Stimulated activated effector memory CD8-positive, alpha-beta T cell treated with anti-CD3 and anti-CD28 coated beads, Interleukin-12 subunit alpha, Interleukin-12 subunit beta, amount 100 ng/mL, for 72 hours (primary cell): Measurements from ENCODE around the gene PPP1R1B.

Experiments
- ATAC-seq: fragments of 150-1000 bp; cut with Tn5 transposase; 2 replicates; pipeline ENCODE4 v1.10.0; 2021
- DNase-seq, 2 donors: peaks; one replicate each; pipeline ENCODE4 v3.0.0; 2021 to 2022; ENCODE audit warnings: low spot score in 2 of 2
- H3K27ac Mint-ChIP-seq: one replicate; pipeline ENCODE4 v1.8.0; 2022; ENCODE audit warnings: mild to moderate bottlenecking, mixed read lengths
- H3K36me3 Mint-ChIP-seq: one replicate; pipeline ENCODE4 v1.8.0; 2022; ENCODE audit warnings: mild to moderate bottlenecking, mixed read lengths
- H3K4me1 Mint-ChIP-seq: one replicate; pipeline ENCODE4 v1.8.0; 2022; ENCODE audit warnings: mixed read lengths
- H3K4me3 Mint-ChIP-seq: one replicate; pipeline ENCODE4 v1.8.0; 2022; ENCODE audit warnings: mild to moderate bottlenecking, mixed read lengths
- H3K9me3 Mint-ChIP-seq: one replicate; pipeline ENCODE4 v1.8.0; 2022; ENCODE audit warnings: mixed read lengths

The PPP1R1B gene

DNA sequence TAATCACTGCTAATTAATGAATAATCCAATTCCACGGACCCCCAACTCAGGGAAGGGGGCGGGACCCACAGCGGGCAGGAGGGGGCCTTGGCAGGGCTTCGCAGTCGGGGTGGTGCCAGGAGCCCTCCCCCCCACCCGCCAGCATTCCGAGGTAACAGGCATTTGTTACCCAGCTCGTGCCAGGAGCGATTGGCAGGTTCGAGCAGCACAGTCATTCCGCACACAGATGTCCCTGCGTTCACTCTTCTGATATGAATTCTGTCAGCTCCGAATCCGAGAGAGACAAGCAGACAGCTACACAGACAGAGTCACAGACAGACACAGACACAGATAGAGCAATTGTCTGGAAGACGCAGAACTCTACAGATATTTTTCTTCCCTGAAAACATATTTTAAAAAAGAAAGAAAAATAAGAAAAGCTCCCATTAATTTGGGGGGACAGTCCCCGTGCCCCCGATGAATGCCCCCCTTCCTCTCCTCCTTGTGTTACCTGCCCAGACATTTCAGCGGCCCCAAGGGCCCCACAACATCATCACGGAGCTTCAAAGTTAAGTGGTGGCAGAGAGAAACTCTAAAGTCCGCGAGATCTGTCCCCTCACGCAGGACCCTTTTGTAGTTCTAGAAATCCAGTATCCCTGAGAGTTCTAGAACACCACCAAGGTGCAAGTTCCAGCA is 29.2 kb upstream of the PPP1R1B start:
- Mint-ChIP-seq H3K4me3 (no peak overlapping the region), H3K36me3 (peaks cover 4% of the 10 kb centered on the region), H3K4me1 (peaks cover 29% of the 10 kb centered on the region), H3K27ac (no peak overlapping the region), H3K9me3 (no peaks in the 10 kb centered on the region)
- peak; percentile 53 for ATAC-seq
- DNase-seq, result no peak

DNA sequence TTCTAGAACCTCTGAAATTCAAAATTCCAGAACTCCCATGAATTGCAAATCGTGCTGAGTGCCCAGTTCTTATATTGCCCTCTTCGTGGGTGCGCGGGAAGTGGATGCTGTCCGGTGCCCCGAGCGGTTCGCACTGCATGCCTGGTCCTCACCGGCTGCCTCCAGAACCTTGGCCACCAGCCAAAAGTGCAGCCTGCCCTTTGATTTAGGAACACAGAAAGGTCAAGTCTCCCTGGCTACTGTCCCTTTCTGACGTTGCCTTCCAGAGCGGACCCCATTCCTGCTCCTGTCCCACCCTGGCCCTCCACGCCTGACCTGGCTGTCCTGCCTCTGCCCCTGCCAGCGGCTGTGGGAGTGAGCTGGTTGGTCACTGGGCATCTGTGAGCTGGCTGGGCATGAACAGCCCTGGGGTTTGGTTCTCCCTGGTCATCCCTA is 28.7 kb upstream of the PPP1R1B start:
- H3K9me3 Mint-ChIP-seq, result no peaks in the 10 kb centered on the region
- peak in 1 of 2 donors; percentile 51 for DNase-seq
- ATAC-seq, result no peak
- peak overlapping the region; percentile 10 for H3K4me3 Mint-ChIP-seq
- peaks cover 30% of the 10 kb centered on the region for H3K4me1 Mint-ChIP-seq
- peaks cover 4% of the 10 kb centered on the region for H3K36me3 Mint-ChIP-seq
- no peak overlapping the region for H3K27ac Mint-ChIP-seq

DNA sequence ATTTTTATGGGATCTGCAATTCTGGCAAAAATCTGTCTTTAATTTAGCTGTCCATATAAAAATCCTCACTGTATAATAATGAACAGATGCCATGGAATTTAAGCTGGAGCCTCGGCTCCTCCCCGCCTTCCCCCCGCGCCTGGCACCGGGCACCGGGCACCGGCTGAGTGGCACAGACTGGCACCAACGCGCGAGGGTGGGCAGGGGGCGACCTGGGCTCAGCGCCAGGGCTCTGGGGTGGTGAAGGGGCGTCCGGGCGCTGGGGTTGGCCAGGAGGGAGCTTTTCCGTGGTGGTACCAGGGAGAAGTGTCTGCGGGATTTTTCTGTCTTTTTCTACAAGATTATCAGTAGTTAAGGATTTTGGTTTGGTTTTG is 28.1 kb upstream of the PPP1R1B start:
- Mint-ChIP-seq H3K27ac (no peak overlapping the region), H3K4me3 (peak overlapping the region; percentile 10), H3K36me3 (peaks cover 4% of the 10 kb centered on the region), H3K9me3 (no peaks in the 10 kb centered on the region), H3K4me1 (peaks cover 35% of the 10 kb centered on the region)
- no peak for ATAC-seq
- no peak for DNase-seq

DNA sequence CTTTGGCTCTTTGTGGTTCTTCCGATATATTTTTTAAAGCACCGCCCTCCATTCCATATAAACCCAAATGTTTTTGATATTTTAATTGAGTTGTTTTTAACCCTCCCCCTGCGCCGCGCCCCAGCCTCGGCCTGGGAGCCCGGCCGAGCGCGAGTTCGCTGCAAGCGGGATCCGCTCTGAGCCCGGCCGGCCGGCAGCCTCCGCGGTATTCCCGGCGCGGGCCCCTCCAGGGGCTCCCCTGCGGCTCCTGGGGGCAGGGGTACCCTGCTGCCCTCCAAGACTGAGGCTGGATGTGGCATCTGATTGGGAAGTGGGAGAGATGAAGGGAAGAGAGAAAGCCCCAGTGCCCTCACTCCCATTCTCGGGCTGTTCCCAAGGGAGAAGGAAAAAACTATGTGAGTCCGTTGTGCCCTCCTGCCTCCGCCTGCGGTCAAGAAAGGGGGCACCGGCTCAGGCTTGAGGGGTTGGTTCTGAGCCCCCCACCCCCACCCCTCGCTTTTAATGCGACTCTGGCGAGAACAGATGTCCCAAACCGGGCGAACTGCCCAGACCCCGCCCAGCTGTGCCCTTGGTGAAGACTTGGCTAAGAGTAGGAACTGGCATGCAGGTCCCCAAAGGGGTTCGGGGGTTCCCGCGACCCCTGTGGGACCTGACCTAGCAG is 27.6 kb upstream of the PPP1R1B start:
- ATAC-seq (no peak), DNase-seq (no peak)
- Mint-ChIP-seq H3K36me3 (peaks cover 4% of the 10 kb centered on the region), H3K4me3 (peak overlapping the region; percentile 10), H3K4me1 (peaks cover 38% of the 10 kb centered on the region), H3K27ac (no peak overlapping the region), H3K9me3 (no peaks in the 10 kb centered on the region)

DNA sequence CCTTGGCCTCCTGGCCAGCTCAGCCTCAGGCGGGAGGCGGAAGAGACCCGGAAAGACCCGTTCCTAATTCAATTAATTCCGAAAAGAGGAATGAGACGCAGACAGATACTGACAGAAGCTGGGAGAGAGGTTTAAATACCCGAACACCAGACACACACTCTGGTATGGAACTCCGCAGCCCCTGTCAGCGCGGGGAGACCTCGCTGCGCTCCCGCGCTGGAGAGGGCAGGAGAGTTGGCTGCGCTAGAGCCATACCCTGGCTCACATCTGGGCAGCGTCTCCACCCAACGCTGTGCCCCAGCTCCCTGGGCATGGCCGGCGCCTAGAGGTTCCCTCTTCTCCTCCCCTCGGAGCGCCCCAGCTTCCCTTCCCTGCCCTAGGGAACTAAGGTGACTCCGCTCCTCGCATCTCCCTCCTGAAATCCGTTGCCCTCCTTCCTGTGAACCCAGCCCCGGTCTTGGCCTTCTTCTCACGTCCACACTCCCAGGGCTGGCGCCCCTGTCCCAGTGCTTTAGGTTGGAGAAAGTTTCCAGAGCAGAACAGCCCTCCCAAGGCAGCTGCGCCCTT is 27.0 kb upstream of the PPP1R1B start:
- no peaks in the 10 kb centered on the region for H3K9me3 Mint-ChIP-seq
- no peak overlapping the region for H3K27ac Mint-ChIP-seq
- DNase-seq (no peak), ATAC-seq (no peak)
- H3K4me1 Mint-ChIP-seq, result peaks cover 38% of the 10 kb centered on the region
- no peak overlapping the region for H3K4me3 Mint-ChIP-seq
- peaks cover 4% of the 10 kb centered on the region for H3K36me3 Mint-ChIP-seq

DNA sequence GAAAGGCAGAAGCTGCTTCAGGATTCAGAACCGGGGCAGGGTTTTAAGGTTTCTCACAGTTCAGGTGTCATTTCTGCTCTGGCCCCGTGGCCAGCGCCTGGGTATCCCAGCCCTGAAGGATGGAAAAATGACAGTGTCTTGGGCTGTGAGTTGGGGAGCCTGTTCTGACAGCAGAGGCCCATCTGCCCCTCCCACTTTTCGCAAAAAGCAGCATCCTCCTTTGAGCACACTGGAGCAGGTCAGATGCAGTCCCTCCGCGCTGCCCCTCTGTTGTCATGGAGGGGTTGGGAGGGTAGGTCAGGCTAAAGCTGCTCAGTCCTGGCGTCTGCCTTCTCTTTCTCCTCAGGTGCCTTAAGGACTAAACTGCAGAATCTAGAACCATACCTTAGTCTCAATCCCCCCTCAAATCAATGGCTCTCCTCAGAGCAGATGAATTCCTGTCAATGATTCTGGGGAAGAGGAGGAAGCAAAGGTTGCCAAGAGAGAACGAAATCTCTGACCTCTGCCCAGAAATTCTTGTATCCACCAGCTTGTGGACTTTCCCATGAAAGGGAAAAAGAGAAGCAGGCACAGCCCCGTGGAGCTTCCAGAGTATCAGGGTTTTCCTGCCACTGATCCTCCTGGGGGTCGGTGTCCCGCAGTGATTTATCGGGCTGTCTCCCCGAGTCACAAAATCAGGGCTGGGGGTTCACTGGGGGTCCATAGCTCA is 26.3 kb upstream of the PPP1R1B start:
- Mint-ChIP-seq H3K9me3 (no peaks in the 10 kb centered on the region), H3K4me1 (peaks cover 38% of the 10 kb centered on the region), H3K27ac (no peak overlapping the region), H3K36me3 (peaks cover 4% of the 10 kb centered on the region), H3K4me3 (no peak overlapping the region)
- ATAC-seq, result no peak
- no peak for DNase-seq

DNA sequence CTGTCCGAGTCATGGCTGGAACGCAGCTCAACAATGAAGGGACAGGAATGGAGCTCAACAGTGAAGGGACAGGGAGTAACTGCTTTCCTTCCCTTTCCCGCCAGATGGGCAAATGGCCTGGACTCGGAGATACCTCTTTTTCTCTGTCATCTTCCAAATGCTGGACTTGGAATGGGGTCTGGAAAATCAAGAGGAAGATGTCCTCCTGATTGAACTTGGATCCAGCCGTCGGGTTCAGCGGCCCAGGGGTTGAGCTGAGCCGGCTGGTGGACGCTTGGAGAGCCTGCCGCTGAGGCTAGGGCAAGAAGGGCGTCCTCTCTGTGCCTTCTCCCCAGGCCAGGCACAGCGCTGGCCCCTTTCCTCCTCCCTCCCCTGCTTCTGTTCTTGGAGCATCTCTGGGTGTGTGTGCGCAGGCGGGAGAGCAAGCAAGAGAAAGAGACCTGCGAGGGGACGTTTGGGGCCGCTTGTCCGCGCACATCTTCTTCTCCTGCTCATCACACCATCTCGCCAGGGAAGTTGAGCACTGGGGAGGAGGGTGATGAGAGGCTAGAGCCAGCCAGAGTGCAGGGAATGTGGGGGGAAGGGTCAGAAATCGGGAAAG is 25.7 kb upstream of the PPP1R1B start:
- Mint-ChIP-seq H3K4me3 (no peak overlapping the region), H3K27ac (no peak overlapping the region), H3K4me1 (peaks cover 34% of the 10 kb centered on the region), H3K36me3 (peaks cover 4% of the 10 kb centered on the region), H3K9me3 (no peaks in the 10 kb centered on the region)
- ATAC-seq (no peak), DNase-seq (peak in 1 of 2 donors; percentile 48)

DNA sequence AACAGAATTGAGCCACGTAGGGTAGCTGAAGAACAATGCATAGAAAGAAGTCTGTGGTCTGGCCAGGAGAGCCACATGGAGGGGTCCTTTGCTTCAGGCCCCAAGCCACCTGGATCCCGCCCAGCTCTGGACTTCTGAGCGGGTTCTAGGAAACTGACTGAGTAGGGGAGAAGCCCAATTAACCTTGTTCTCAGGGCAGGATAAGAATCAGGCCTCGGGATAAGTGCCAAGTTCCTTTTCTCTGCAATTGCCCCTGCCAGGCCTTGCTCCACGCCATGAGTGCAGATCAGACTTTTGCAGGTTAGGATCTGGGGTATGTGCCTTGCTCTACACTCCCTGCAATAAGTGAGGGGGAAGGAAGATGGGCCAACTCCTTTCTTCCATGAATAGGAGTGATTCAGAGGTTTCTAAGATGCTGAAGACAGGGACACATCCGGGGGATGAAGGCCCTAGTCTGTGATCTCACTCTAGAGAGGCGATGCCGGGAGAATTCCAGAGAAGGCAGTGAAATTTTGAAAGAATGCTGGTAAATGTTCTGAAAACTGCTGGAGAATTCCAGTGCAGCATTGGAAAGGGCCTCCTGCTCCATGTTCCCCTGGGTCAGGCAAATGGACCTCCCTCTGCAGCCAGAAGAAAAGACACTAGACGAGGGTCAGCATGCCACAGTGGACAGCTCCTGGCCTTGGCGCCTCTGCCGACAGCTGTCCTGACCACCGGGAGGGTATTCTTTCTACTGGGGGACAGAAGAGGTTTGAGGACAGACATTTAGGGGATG is 24.8 kb upstream of the PPP1R1B start:
- Mint-ChIP-seq H3K4me3 (no peak overlapping the region), H3K27ac (no peak overlapping the region), H3K4me1 (peaks cover 27% of the 10 kb centered on the region)

DNA sequence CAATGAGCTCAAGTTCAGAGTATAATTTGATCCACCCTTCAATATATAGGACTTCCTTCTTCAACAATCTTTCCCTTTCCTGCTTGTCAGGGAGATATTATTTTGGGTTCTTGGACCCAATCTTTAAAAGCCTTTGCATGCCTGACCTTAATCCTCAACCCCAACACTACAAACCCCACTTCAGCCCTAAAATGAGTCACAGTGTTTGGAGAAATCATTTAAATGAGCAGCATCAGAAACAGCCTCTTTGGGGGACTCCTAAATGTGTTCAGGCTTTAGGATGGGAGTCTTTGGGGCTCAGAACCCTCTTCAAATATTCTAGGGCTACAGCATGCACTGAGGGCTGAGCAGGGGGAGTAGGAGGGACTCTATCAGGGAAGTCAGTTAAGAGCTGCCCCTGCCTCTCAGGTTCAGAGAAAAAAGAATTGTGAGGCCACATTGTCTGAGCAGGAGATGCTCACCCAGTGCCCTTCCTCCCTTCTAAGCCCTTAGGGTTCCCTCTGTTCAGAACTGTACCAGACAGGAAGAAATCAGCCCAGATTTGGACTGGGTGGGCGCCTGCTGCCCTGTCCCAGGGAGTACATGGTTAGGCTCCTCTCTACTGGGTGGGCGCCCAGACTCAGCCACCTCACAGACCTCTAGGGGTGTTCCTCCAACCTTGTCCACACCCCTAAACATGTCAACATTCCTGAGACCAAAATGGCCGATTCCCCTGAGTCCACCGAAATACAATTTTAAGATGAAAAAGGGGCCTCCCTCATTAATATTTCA is 24.0 kb upstream of the PPP1R1B start:
- DNase-seq, result peak in 1 of 2 donors; percentile 49
- Mint-ChIP-seq H3K4me1 (peaks cover 19% of the 10 kb centered on the region), H3K9me3 (no peaks in the 10 kb centered on the region), H3K27ac (no peak overlapping the region), H3K36me3 (peaks cover 4% of the 10 kb centered on the region), H3K4me3 (no peak overlapping the region)
- ATAC-seq, result peak; percentile 6

More for the DNA sequence above, 24.8 kb upstream of the PPP1R1B start:
- Mint-ChIP-seq H3K36me3 (peaks cover 4% of the 10 kb centered on the region), H3K9me3 (no peaks in the 10 kb centered on the region)
- DNase-seq, result no peak
- no peak for ATAC-seq

DNA sequence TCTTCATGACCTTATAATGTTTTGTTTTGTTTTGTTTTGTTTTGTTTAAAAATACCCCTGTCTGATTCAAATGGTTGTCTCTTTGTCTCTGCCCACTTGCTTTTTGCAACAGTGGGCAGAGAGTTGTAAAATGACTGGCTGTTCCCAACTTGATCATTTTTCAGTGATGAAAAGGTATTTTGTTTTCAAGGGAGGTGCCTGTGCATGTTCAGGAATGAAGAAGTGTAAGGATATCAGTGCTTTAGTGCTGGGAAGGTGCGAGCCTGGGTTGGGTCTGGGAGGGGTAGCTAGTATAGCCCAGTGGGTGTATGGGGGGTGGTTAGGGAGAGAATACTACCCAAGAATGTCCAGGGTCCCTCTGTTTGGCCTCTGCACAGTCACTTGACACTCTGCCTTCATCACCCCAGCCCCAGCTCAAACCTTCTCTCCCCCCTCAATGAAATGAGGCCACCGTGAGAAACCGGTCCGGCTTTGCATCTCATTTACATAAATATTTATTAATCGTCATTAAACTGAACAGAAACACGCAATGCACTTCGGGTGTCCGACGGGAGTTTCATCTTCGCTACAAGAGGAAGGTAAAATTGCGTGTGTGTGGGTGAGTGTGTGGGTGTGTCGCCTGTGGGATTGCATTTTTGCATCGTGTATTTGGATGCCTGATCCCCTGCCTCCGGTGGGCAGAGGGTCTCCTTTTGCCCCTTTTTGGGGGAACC is 23.3 kb upstream of the PPP1R1B start:
- peaks cover 4% of the 10 kb centered on the region for H3K36me3 Mint-ChIP-seq
- no peaks in the 10 kb centered on the region for H3K9me3 Mint-ChIP-seq
- ATAC-seq (no peak), DNase-seq (no peak)
- H3K4me1 Mint-ChIP-seq, result peaks cover 19% of the 10 kb centered on the region
- H3K4me3 Mint-ChIP-seq, result no peak overlapping the region
- H3K27ac Mint-ChIP-seq, result no peak overlapping the region

DNA sequence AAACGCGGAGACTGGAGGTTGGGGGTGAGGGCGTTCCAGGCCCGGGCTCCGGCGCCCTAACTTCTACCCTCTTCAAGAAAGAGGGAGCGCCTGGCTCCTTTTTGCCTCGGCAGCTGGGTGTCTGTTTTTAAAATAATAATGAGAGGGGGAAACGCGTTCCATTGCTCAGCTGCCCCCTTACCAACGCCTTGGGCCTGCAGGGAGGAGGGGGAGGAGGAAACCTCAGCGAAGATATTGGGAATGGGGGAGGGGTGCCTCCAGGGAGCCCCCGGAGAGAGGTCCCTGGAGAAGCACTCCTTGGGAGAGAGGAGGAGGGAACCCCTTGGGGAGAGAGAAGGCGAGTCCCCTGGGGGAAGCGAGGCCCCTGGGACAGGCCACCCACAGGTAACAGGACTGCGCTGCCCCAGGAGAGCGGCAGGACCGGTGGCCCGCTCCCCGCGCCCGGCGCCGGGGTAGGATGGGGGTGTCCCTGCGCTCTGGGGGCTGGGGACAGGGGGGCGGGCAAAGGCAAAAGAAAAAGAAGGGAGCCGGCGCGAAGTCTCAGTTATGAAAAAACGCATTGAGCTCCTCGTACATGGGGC is 21.8 kb upstream of the PPP1R1B start:
- Mint-ChIP-seq H3K27ac (no peak overlapping the region), H3K4me3 (peak overlapping the region; percentile 20), H3K36me3 (no peaks in the 10 kb centered on the region), H3K9me3 (no peaks in the 10 kb centered on the region), H3K4me1 (peaks cover 10% of the 10 kb centered on the region)
- peak in 1 of 2 donors; percentile 56 for DNase-seq
- ATAC-seq, result no peak

DNA sequence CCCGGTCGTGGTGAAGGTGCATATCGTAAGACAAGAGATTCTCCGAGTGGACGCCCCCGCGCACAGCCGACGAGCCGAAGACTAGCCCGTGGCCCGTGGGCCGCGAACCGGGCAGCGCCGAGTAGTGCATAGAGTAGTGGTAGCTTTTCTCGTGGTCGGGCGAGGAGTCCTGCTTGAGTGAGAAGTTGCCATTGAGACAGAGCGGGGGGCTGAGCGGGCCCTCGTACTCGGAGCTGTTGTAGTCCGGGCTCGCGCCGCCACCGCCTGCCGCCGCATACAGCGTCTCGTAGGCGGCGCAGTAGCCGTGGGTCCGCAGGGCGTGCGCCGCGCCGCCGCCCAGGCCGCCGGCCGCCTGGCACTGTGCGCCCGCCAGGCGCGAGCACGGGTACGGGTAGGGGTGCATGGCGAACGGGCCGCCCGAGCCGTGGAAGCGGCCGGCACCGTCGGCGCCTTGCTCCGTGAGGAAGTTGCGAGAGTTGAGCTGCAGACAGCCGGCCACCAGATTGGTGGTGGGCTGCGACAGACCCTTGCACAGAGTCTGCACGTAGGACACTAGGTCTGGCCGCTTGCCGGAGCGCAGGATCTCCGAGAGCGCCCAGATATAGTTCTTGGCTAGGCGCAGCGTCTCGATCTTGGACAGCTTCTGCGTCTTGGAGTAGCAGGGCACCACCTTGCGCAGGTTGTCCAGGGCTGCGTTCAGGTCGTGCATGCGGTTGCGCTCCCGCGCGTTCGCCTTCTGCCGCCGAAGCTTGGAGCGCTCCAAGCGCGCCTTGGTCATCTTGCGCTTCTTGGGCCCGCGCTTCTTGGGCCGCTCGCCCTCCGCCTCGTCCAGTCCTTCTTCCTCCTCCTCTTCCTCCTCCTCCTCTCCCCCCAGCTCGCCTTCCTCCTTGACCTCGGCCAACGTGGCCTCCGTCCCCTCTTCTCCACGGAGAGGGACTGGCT is 21.0 kb upstream of the PPP1R1B start:
- peak overlapping the region; percentile 36 for H3K4me3 Mint-ChIP-seq
- H3K9me3 Mint-ChIP-seq, result no peaks in the 10 kb centered on the region
- peaks cover 9% of the 10 kb centered on the region for H3K4me1 Mint-ChIP-seq
- H3K27ac Mint-ChIP-seq, result no peak overlapping the region
- ATAC-seq (peak; percentile 41), DNase-seq (peak in 1 of 2 donors; percentile 56)
- no peaks in the 10 kb centered on the region for H3K36me3 Mint-ChIP-seq
